GM06990 (cell line): ENCODE data around the gene TMEM212.

Experiments
- DNase-seq: peaks from one replicate; pipeline ENCODE4 v3.0.0-alpha.2; 2011; ENCODE audit not compliant: insufficient read length; ENCODE audit errors: extremely low read depth
- H3K27me3 ChIP-seq: replicated peaks from 2 replicates; pipeline ENCODE4 v1.6.0; 2011; ENCODE audit warnings: low read length; ENCODE audit not compliant: control insufficient read depth, insufficient read depth
- H3K36me3 ChIP-seq: 2 replicates; pipeline ENCODE4 v1.5.1; 2011; ENCODE audit warnings: low read length; ENCODE audit not compliant: control insufficient read depth, insufficient read depth
- H3K4me3 ChIP-seq: replicated peaks from 2 replicates; pipeline ENCODE4 v1.5.1; 2011; ENCODE audit warnings: low read depth, mild to moderate bottlenecking, control low read depth, low read length
- CTCF ChIP-seq: IDR thresholded peaks from 2 replicates; pipeline ENCODE4 v1.5.1; 2011; ENCODE audit warnings: low read length, control low read depth, mild to moderate bottlenecking, inconsistent platforms; ENCODE audit not compliant: insufficient read depth, poor library complexity, severe bottlenecking

Gene TMEM212

GRCh38 chr3:171827836-171828458, 15.2 kb upstream of the TMEM212 start:
- no peak for TF ChIP-seq CTCF
- Histone ChIP-seq H3K4me3 (no peak overlapping the region), H3K27me3 (no peaks in the 10 kb centered on the region), H3K36me3 (no peaks in the 10 kb centered on the region)
- DNase-seq = no peak

- Histone ChIP-seq H3K4me3 (no peak overlapping the region), H3K27me3 (no peaks in the 10 kb centered on the region), H3K36me3 (no peaks in the 10 kb centered on the region)
- DNase-seq = no peak
- no peak for TF ChIP-seq CTCF
Measured at GRCh38 chr3:171828902-171829770, 14.0 kb upstream of the TMEM212 start.

GRCh38 chr3:171829841-171830517, 13.2 kb upstream of the TMEM212 start:
- Histone ChIP-seq H3K27me3 (no peaks in the 10 kb centered on the region), H3K4me3 (no peak overlapping the region), H3K36me3 (no peaks in the 10 kb centered on the region)
- no peak for DNase-seq
- peak; percentile 92 for TF ChIP-seq CTCF

DNA sequence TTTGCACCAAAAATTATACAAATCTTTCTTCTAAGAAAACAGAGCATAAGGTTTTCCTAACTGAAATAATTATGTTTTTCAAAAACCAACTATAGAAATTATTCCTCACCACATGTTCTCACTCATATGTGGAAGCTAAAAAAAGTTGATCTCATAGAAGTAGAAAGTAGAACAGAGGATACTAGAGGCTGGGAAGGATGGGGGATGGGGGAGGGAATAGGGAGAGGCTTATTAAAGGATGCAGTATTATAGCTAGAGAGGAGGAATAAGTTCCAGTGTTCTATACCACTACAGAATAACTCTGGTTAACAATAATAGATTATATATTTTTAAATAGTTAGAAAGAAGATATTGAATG, 12.7 kb upstream of the TMEM212 start:
- H3K27me3 ChIP-seq = no peaks in the 10 kb centered on the region
- H3K36me3 ChIP-seq = no peaks in the 10 kb centered on the region
- TF ChIP-seq CTCF = no peak
- H3K4me3 ChIP-seq = no peak overlapping the region
- DNase-seq = no peak

DNA sequence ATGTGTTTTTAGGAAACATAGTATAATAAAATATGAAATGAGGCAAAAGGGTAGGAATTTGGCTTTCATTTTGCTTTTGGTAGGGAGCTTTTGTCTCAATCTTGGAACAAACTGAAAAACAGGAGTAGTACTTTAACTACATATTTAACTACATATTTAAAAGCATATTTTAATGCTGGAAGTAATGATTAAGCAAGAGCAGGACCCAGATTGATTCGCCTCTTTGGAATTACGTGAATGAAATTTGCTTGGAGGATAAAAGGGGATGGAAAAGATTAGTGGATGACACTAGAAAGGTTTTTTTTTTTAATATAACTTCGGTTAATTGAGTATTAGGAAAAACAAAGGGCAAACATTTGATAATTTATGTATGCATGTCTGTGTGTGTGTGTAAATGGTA, 11.2 kb upstream of the TMEM212 start:
- DNase-seq = no peak
- Histone ChIP-seq H3K36me3 (no peaks in the 10 kb centered on the region), H3K27me3 (no peaks in the 10 kb centered on the region), H3K4me3 (no peak overlapping the region)
- TF ChIP-seq CTCF = no peak
